DND-41 (cell line): ENCODE data around the gene CYFIP1.

Experiments
- CTCF ChIP-seq: IDR thresholded peaks from 2 replicates; pipeline ENCODE4 v1.5.1; 2012; ENCODE audit warnings: borderline replicate concordance, low read length, moderate library complexity, mild to moderate bottlenecking; ENCODE audit not compliant: poor library complexity, severe bottlenecking; ENCODE audit errors: extremely low read depth
- EZH2 ChIP-seq: IDR thresholded peaks from 3 replicates; pipeline ENCODE4 v1.6.1; 2012; ENCODE audit warnings: borderline replicate concordance, low read depth, mild to moderate bottlenecking, moderate library complexity, low read length, inconsistent platforms; ENCODE audit not compliant: severe bottlenecking

GRCh38 chr15:22902981-22903380, 77.2 kb downstream of the CYFIP1 start:
- TF ChIP-seq CTCF (no peak), EZH2 (no peak)
